K562 (cell line): ENCODE results near the gene PPP1R13L. TPM values are rescaled to one million over a fixed set of nuclear protein-coding genes. Genes with fewer than 3 reads are reported as not detected.
A peak's percentile ranks its signal among the peaks of the same experiment; 100 is the strongest.

Experiments used
- CBX1 ChIP-seq: sonication (generic); IDR thresholded peaks from 2 replicates; pipeline ENCODE4 v1.6.1; 2016; ENCODE audit warnings: antibody characterized with exemption, low read depth, mild to moderate bottlenecking
- CC2D1A ChIP-seq: fragments of 450-650 bp; IDR thresholded peaks from 2 replicates; pipeline ENCODE4 v1.6.1; 2017; ENCODE audit warnings: mild to moderate bottlenecking
- CXXC5 ChIP-seq: fragments of 250-450 bp; sonication (Bioruptor Pico); IDR thresholded peaks from 2 replicates; pipeline ENCODE4 v1.8.0; 2022; ENCODE audit warnings: inconsistent platforms, mild to moderate bottlenecking, moderate library complexity
- DDX20 ChIP-seq: fragments of 450-650 bp; IDR thresholded peaks from 2 replicates; pipeline ENCODE4 v1.6.1; 2016; ENCODE audit warnings: missing genetic modification characterization, low read depth, mild to moderate bottlenecking, missing compliant biosample characterization, moderate library complexity
- ELF2 ChIP-seq: fragments of 250-450 bp; sonication (Bioruptor Pico); IDR thresholded peaks from 2 replicates; pipeline ENCODE4 v1.5.0; 2021; ENCODE audit warnings: mild to moderate bottlenecking
- ETV1 ChIP-seq: fragments of 450-650 bp; conservative IDR thresholded peaks from 2 replicates; pipeline ENCODE4 v1.6.1; 2016; ENCODE audit warnings: missing genetic modification characterization, control low read depth, low read depth, missing compliant biosample characterization
- GABPB2 ChIP-seq: fragments of 250-450 bp; sonication (Bioruptor Pico); conservative IDR thresholded peaks from 2 replicates; pipeline ENCODE4 v1.5.1; 2021; ENCODE audit warnings: mild to moderate bottlenecking
- HLTF ChIP-seq: fragments of 450-650 bp; IDR thresholded peaks from 2 replicates; pipeline ENCODE4 v1.6.1; 2016
- HMG20B ChIP-seq: fragments of 250-450 bp; sonication (Bioruptor Pico); IDR thresholded peaks from 2 replicates; pipeline ENCODE4 v1.5.0; 2021; ENCODE audit warnings: mild to moderate bottlenecking
- ILF3 ChIP-seq: fragments of 450-650 bp; IDR thresholded peaks from 2 replicates; pipeline ENCODE4 v1.6.1; 2018; ENCODE audit warnings: antibody characterized with exemption, mild to moderate bottlenecking, moderate library complexity, borderline replicate concordance
- KHSRP ChIP-seq: fragments of 450-650 bp; IDR thresholded peaks from 2 replicates; pipeline ENCODE4 v1.6.1; 2017
- LEF1 ChIP-seq: fragments of 450-650 bp; IDR thresholded peaks from 2 replicates; pipeline ENCODE4 v1.6.1; 2016; ENCODE audit warnings: mild to moderate bottlenecking
- NFE2 ChIP-seq: IDR thresholded peaks from 2 replicates; pipeline ENCODE4 v1.6.1; 2014; ENCODE audit warnings: antibody characterized with exemption, low read depth
- POU5F1 ChIP-seq: fragments of 150-350 bp; IDR thresholded peaks from 2 replicates; pipeline ENCODE4 v1.6.1; 2014; ENCODE audit warnings: borderline replicate concordance, low read length, low read depth, mild to moderate bottlenecking; ENCODE audit not compliant: partially characterized antibody
- SAP30 ChIP-seq: fragments of 200-600 bp; sonication (generic); IDR thresholded peaks from 2 replicates; pipeline ENCODE4 v1.6.1; 2012; ENCODE audit warnings: borderline replicate concordance, low read depth, mild to moderate bottlenecking, moderate library complexity, low read length, control low read depth, inconsistent platforms; ENCODE audit not compliant: insufficient read depth, poor library complexity, severe bottlenecking
- SIRT6 ChIP-seq: IDR thresholded peaks from one replicate; pipeline ENCODE4 v1.6.1; 2012; ENCODE audit warnings: low read depth, mild to moderate bottlenecking, control low read depth, inconsistent platforms, low read length, moderate library complexity
- SP1 ChIP-seq: sonication (generic); formaldehyde crosslinking; IDR thresholded peaks from 2 replicates; pipeline ENCODE4 v1.8.1; 2022; ENCODE audit warnings: mild to moderate bottlenecking, missing genetic modification reagents
- STAT5A ChIP-seq: IDR thresholded peaks from 2 replicates; pipeline ENCODE4 v1.6.1; 2012; ENCODE audit warnings: low read length, inconsistent platforms, borderline replicate concordance
- ZC3H4 ChIP-seq: sonication (generic); formaldehyde crosslinking; IDR thresholded peaks from 2 replicates; pipeline ENCODE4 v1.9.0; 2021; ENCODE audit warnings: missing genetic modification reagents, borderline replicate concordance
- ZFX ChIP-seq: sonication (generic); formaldehyde crosslinking; IDR thresholded peaks from 2 replicates; pipeline ENCODE4 v1.8.0; 2022; ENCODE audit warnings: mild to moderate bottlenecking, missing genetic modification reagents, moderate library complexity
- ZKSCAN3 ChIP-seq: fragments of 250-450 bp; sonication (Bioruptor Pico); IDR thresholded peaks from 2 replicates; pipeline ENCODE4 v1.4.0; 2020
- ZNF561 ChIP-seq: fragments of 450-650 bp; formaldehyde crosslinking; conservative IDR thresholded peaks from 2 replicates; pipeline ENCODE4 v1.4.0; 2020; ENCODE audit warnings: mild to moderate bottlenecking, moderate library complexity
- ZNF764 ChIP-seq: fragments of 250-450 bp; sonication (Bioruptor Pico); IDR thresholded peaks from 2 replicates; pipeline ENCODE4 v1.4.0; 2020; ENCODE audit warnings: low read depth, mild to moderate bottlenecking, moderate library complexity
- polyA plus RNA-seq, 8 experiments: library from polyadenylated mRNA; depleted of rRNA in 4 of 8; stranded (reverse) in 5 of 8; unstranded in 3 of 8; fragments of >200 nt; fragmentation: Nextera tagmentation in 2 of 8; fragmentation: Illumina TruSeq in 1 of 8; extraction: Ambion mirVana in 2 of 8; extraction: Trizol in 1 of 8; gene quantifications; 2 replicates each; pipeline versions ENCODE4 v1.2.1 to v1.2.3, GENCODE V29; 2011 to 2014; ENCODE audit warnings: inconsistent platforms in 1 of 8, missing spikeins in 1 of 8
- total RNA-seq, 7 experiments: library from RNA; depleted of rRNA in 6 of 7; stranded (reverse); fragments of >200 nt in 6 of 7; fragmentation: Illumina TruSeq in 2 of 7; extraction: Trizol in 2 of 7; gene quantifications; 2 replicates each; pipeline versions ENCODE4 v1.2.1 to v1.2.3, GENCODE V29; 2011 to 2021; ENCODE audit warnings: low replicate concordance in 1 of 7
- TF ChIP-seq, protein P1 (sequence below): fragments of 450-650 bp; formaldehyde crosslinking; IDR thresholded peaks from 2 replicates; pipeline ENCODE4 v1.4.0; 2020; ENCODE audit warnings: mild to moderate bottlenecking, mixed read lengths
- TF ChIP-seq, protein P2 (sequence below): fragments of 450-650 bp; conservative IDR thresholded peaks from 2 replicates; pipeline ENCODE4 v1.6.1; 2016; ENCODE audit warnings: missing genetic modification characterization, low read depth, mild to moderate bottlenecking, missing compliant biosample characterization, moderate library complexity
- TF ChIP-seq, protein P3 (sequence below): fragments of 250-450 bp; sonication (Bioruptor Pico); IDR thresholded peaks from 2 replicates; pipeline ENCODE4 v1.5.0; 2021; ENCODE audit warnings: mild to moderate bottlenecking, borderline replicate concordance

The PPP1R13L gene
- total and polyA plus RNA-seq, 9 of the 15 experiments (the other 6 are each of a cell fraction or from before 2014, with no cell fraction given) = 0.32 to 6.7 (median 2.0) TPM

DNA sequence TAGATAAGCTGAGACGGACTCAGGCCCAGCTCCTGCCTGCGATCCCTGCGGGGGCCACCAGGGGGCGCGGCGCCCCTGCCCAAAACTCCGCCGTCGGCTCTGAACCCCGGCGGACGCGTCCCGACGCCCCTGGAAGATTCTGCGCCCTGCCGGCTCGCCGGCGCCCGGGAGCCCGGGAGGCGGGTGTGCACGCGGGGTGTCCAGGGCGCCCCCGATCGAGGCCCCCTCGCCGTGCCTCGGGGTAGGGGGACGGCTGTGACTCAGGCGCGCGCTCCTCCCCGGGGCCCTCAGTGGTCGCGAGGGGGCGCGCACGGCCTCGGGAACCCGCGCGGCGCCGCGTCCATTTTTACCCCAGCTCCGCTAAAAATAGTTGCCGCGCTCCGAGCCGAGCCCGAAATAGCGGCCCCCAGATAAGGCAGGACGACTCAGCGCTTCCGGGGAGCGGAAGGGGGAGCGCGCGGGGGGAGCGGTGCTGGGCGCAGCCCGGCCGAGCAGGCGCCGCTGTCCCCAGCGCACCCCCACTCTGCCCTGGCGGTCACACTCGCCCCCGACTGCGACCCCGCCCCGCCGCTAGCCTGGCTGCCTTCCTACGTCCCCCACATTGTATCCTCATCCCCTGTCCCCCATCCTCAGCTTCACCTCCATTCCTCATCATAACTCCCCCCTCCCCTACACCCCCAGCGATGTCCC is 34.8 kb upstream of the PPP1R13L start (continued):
- TF ChIP-seq, protein P1, sequence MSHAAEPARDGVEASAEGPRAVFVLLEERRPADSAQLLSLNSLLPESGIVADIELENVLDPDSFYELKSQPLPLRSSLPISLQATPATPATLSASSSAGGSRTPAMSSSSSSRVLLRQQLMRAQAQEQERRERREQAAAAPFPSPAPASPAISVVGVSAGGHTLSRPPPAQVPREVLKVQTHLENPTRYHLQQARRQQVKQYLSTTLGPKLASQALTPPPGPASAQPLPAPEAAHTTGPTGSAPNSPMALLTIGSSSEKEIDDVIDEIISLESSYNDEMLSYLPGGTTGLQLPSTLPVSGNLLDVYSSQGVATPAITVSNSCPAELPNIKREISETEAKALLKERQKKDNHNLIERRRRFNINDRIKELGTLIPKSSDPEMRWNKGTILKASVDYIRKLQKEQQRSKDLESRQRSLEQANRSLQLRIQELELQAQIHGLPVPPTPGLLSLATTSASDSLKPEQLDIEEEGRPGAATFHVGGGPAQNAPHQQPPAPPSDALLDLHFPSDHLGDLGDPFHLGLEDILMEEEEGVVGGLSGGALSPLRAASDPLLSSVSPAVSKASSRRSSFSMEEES = no peak
- TF ChIP-seq CC2D1A (no peak), STAT5A (no peak), SIRT6 (no peak), NFE2 (peak; percentile 76), ZFX (CRISPR knock-in tag) (peak; percentile 82), LEF1 (no peak), CBX1 (peak; percentile 86), SP1 (CRISPR knock-in tag) (peak; percentile 30; the same call in 1 of the 2 replicates), ETV1 (peak; percentile 99), ILF3 (peak; percentile 91; the same call in 1 of the 2 replicates), ZNF764 (CRISPR knock-in tag) (no peak), ZNF561 (no peak), SAP30 (no peak), CXXC5 (CRISPR knock-in tag) (peak; percentile 99), POU5F1 (no peak), GABPB2 (CRISPR knock-in tag) (no peak), HMG20B (no peak), ELF2 (CRISPR knock-in tag) (0 out of 2 replicates have a peak, but pooled peaks have one; percentile 57), KHSRP (no peak), ZKSCAN3 (no peak), ZC3H4 (CRISPR knock-in tag) (no peak; the same call in 1 of the 2 replicates), DDX20 (tag) (no peak), HLTF (no peak; the same call in 1 of the 2 replicates)
- TF ChIP-seq, protein P2, sequence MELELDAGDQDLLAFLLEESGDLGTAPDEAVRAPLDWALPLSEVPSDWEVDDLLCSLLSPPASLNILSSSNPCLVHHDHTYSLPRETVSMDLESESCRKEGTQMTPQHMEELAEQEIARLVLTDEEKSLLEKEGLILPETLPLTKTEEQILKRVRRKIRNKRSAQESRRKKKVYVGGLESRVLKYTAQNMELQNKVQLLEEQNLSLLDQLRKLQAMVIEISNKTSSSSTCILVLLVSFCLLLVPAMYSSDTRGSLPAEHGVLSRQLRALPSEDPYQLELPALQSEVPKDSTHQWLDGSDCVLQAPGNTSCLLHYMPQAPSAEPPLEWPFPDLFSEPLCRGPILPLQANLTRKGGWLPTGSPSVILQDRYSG (tag) = no peak
- TF ChIP-seq, protein P3, sequence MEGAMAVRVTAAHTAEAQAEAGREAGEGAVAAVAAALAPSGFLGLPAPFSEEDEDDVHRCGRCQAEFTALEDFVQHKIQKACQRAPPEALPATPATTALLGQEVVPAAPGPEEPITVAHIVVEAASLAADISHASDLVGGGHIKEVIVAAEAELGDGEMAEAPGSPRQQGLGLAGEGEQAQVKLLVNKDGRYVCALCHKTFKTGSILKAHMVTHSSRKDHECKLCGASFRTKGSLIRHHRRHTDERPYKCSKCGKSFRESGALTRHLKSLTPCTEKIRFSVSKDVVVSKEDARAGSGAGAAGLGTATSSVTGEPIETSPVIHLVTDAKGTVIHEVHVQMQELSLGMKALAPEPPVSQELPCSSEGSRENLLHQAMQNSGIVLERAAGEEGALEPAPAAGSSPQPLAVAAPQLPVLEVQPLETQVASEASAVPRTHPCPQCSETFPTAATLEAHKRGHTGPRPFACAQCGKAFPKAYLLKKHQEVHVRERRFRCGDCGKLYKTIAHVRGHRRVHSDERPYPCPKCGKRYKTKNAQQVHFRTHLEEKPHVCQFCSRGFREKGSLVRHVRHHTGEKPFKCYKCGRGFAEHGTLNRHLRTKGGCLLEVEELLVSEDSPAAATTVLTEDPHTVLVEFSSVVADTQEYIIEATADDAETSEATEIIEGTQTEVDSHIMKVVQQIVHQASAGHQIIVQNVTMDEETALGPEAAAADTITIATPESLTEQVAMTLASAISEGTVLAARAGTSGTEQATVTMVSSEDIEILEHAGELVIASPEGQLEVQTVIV = no peak
